Measurements from ENCODE around the gene EHBP1. TPM values are rescaled to one million over a fixed set of nuclear protein-coding genes. Genes with fewer than 3 reads are reported as not detected.
"Not testable (repeated sequence)": the region's sequence is repeated elsewhere in the genome, so short reads cannot be mapped to it uniquely, and the experiment has no call there.

Gene EHBP1
- total RNA-seq, 6 donors from 2014 or later, result 36.2 to 78.5 (median 43.2) TPM

GRCh38 chr2:63018439-63018838 lies 312.9 kb downstream of the EHBP1 start:
- 93 to 96% methylated on average over 2 of the region's 2 CpGs for WGBS, 2 donors
- Histone ChIP-seq H3K27me3 (no peaks in the 10 kb centered on the region), H3K36me3 (peaks cover 0 to 7% (median 0%) of the 10 kb centered on the region in 4 donors), H3K9me3 (no peaks in the 10 kb centered on the region), H3K4me1 (no peaks in the 10 kb centered on the region), H3K4me3 (no peak overlapping the region), H3K27ac (no peak overlapping the region)
- TF ChIP-seq POLR2AphosphoS5 (IDR thresholded peaks at IDR 0.05), result no peak
- TF ChIP-seq EP300 (IDR thresholded peaks at IDR 0.05), result no peak
- no peak for TF ChIP-seq CTCF (IDR thresholded peaks at IDR 0.05)
- DNase-seq (no peak), ATAC-seq (ENCODE audit: low FRiP score in 2 of 2) (no peak)

GRCh38 chr2:63019686-63020085 lies 314.2 kb downstream of the EHBP1 start:
- WGBS, 2 donors, result 95 to 96% methylated on average over 8 of the region's 8 CpGs
- not testable (repeated sequence) for ATAC-seq (ENCODE audit: low FRiP score in 2 of 2); H3K4me3 ChIP-seq; H3K9me3 ChIP-seq; H3K36me3 ChIP-seq; H3K4me1 ChIP-seq; H3K27ac ChIP-seq; H3K27me3 ChIP-seq; DNase-seq

DNA sequence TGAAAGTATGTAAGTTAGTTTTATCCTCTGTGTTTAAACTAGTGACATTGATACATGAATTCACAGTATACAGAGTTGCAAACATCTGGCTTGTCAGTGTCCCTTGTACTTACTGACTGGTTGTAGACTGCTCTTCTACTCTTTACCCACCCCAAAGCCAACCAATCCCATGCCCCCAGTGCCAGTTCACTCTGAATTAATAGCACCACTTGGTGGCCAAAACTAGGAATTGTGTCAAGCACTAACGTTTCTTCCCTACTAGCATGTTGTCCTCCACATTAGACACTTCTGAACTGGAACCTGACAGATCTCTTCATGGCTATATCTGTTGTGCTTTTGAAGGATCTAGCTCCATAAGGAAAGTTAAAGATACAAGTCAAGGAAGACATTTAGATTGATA lies 317.9 kb downstream of the EHBP1 start:
- H3K27ac ChIP-seq, result no peak overlapping the region
- TF ChIP-seq CTCF (IDR thresholded peaks at IDR 0.05) (peak in 1 of 6 experiments; percentile 21), POLR2AphosphoS5 (IDR thresholded peaks at IDR 0.05) (no peak)
- peaks cover 0 to 4% (median 0%) of the 10 kb centered on the region in 4 donors for H3K36me3 ChIP-seq
- DNase-seq, result no peak
- ATAC-seq (ENCODE audit: low FRiP score in 2 of 2), result no peak
- no peaks in the 10 kb centered on the region for H3K9me3 ChIP-seq
- no peaks in the 10 kb centered on the region for H3K27me3 ChIP-seq
- H3K4me3 ChIP-seq, result no peak overlapping the region
- no peaks in the 10 kb centered on the region for H3K4me1 ChIP-seq
- 0 to 4% methylated on average over 1 of the region's 1 CpG for WGBS, 2 donors

- H3K9me3 ChIP-seq, result no peaks in the 10 kb centered on the region
- H3K36me3 ChIP-seq, result peaks cover 0 to 4% (median 0%) of the 10 kb centered on the region in 4 donors
- TF ChIP-seq EP300 (IDR thresholded peaks at IDR 0.05) (peak in 1 of 4 donors; percentile 8), POLR2A (IDR thresholded peaks at IDR 0.05) (no peak)
- no peak for DNase-seq
- no peak overlapping the region for H3K4me3 ChIP-seq
- no peak for ATAC-seq (ENCODE audit: low FRiP score in 2 of 2)
- no peaks in the 10 kb centered on the region for H3K4me1 ChIP-seq
- no peak overlapping the region for H3K27ac ChIP-seq
- 73 to 84% methylated on average over 2 of the region's 2 CpGs for WGBS, 2 donors
- H3K27me3 ChIP-seq, result no peaks in the 10 kb centered on the region
These were observed 321.7 kb downstream of the EHBP1 start for GRCh38 chr2:63027220-63027619.

GRCh38 chr2:63029058-63029457 lies 323.5 kb downstream of the EHBP1 start:
- H3K4me3 ChIP-seq, result no peak overlapping the region
- DNase-seq (no peak), ATAC-seq (ENCODE audit: low FRiP score in 2 of 2) (no peak)
- TF ChIP-seq POLR2A (IDR thresholded peaks at IDR 0.05) (no peak), CTCF (IDR thresholded peaks at IDR 0.05) (no peak), POLR2AphosphoS5 (IDR thresholded peaks at IDR 0.05) (no peak), EP300 (IDR thresholded peaks at IDR 0.05) (no peak)
- no peak overlapping the region for H3K27ac ChIP-seq
- no peaks in the 10 kb centered on the region for H3K27me3 ChIP-seq
- no peaks in the 10 kb centered on the region for H3K36me3 ChIP-seq
- no peaks in the 10 kb centered on the region for H3K4me1 ChIP-seq
- H3K9me3 ChIP-seq, result no peaks in the 10 kb centered on the region
- 96 to 100% methylated on average over 1 of the region's 1 CpG for WGBS, 2 donors

- Histone ChIP-seq H3K27ac (no peak overlapping the region), H3K9me3 (no peaks in the 10 kb centered on the region), H3K36me3 (no peaks in the 10 kb centered on the region), H3K4me1 (no peaks in the 10 kb centered on the region), H3K4me3 (no peak overlapping the region), H3K27me3 (no peaks in the 10 kb centered on the region)
- no peak for DNase-seq
- WGBS, 2 donors, result 95 to 98% methylated on average over 4 of the region's 4 CpGs
- ATAC-seq (ENCODE audit: low FRiP score in 2 of 2), result no peak
- TF ChIP-seq POLR2A (IDR thresholded peaks at IDR 0.05), result no peak
- no peak for TF ChIP-seq EP300 (IDR thresholded peaks at IDR 0.05)
- no peak for TF ChIP-seq CTCF (IDR thresholded peaks at IDR 0.05)
- TF ChIP-seq POLR2AphosphoS5 (IDR thresholded peaks at IDR 0.05), result no peak
These were observed 329.0 kb downstream of the EHBP1 start for GRCh38 chr2:63034526-63034925.

Measured in upper lobe of left lung (tissue), 6 donors.